Testis (tissue), 2 donors: ENCODE measurements around the gene LAMP5.

Experiments used
- POLR2A ChIP-seq: fragments of 450-650 bp; IDR thresholded peaks from one replicate; pipeline ENCODE4 v1.6.1; 2017; ENCODE audit warnings: antibody characterized with exemption, mild to moderate bottlenecking, moderate library complexity
- TF ChIP-seq, protein P1 (sequence below), 3 experiments: fragments of 450-650 bp in 2 of 3; fragments of 200-600 bp in 1 of 3; sonication (generic) in 1 of 3; IDR thresholded peaks; one replicate each; pipeline ENCODE4 v1.5.1; 2016 to 2019; ENCODE audit warnings: antibody characterized with exemption in 3 of 3, mild to moderate bottlenecking in 2 of 3, moderate library complexity in 1 of 3

DNA sequence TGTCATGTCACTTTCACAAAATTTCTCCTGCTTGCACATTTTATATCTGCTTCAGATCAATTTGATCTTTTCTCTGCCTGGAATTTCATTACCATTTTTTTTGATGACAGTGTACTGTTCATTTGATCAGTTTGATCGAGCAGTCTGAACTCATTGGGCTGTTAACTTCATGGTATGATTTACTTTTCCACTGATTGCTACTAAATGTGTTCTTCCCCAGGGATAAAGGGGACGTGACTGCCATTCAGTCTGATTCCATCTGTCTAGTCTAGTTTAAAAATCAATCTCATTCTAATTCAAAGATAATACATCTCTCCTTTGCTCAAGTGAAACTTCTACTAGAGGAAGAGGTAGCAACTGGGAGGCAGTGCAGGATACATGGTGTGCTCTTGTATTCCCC, 21.1 kb downstream of the LAMP5 start:
- TF ChIP-seq, protein P1, sequence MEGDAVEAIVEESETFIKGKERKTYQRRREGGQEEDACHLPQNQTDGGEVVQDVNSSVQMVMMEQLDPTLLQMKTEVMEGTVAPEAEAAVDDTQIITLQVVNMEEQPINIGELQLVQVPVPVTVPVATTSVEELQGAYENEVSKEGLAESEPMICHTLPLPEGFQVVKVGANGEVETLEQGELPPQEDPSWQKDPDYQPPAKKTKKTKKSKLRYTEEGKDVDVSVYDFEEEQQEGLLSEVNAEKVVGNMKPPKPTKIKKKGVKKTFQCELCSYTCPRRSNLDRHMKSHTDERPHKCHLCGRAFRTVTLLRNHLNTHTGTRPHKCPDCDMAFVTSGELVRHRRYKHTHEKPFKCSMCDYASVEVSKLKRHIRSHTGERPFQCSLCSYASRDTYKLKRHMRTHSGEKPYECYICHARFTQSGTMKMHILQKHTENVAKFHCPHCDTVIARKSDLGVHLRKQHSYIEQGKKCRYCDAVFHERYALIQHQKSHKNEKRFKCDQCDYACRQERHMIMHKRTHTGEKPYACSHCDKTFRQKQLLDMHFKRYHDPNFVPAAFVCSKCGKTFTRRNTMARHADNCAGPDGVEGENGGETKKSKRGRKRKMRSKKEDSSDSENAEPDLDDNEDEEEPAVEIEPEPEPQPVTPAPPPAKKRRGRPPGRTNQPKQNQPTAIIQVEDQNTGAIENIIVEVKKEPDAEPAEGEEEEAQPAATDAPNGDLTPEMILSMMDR (IDR thresholded peaks at IDR 0.05) = no peak
- TF ChIP-seq POLR2A = no peak
